Stimulated activated CD4-positive, alpha-beta T cell treated with anti-CD3 and anti-CD28 coated beads, Interleukin-12 subunit alpha, Interleukin-12 subunit beta, amount 100 ng/mL, for 24 hours (primary cell): Measurements from ENCODE around the gene FOXN3.

ENCODE experiments used
- DNase-seq, 2 experiments: peaks; one replicate each; pipeline ENCODE4 v3.0.0-alpha.2; 2020; ENCODE audit warnings: low read depth in 2 of 2

FOXN3 gene

GRCh38 chr14:89197623-89198022 is 219.4 kb downstream of the FOXN3 start:
- DNase-seq, result no peak

DNA sequence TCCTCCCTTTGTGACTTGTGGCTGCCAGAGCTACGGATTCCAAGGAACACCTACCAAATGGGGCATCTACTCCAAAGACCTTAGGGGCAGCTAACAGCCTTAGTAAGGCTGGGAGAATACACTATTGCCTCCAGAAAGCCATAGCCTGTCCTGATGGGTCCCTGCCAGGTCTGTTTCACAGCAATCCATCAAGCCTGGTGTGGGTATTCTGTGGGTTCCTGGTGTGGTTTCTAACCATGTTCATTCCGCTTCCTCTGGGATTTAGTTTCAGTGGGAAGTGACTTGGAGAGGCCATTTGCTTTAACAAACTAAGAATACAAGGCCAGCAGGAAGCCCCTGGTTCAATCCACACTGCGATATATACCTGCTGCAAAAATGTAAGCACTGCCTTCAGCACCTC is 220.5 kb downstream of the FOXN3 start:
- DNase-seq, result no peak

DNA sequence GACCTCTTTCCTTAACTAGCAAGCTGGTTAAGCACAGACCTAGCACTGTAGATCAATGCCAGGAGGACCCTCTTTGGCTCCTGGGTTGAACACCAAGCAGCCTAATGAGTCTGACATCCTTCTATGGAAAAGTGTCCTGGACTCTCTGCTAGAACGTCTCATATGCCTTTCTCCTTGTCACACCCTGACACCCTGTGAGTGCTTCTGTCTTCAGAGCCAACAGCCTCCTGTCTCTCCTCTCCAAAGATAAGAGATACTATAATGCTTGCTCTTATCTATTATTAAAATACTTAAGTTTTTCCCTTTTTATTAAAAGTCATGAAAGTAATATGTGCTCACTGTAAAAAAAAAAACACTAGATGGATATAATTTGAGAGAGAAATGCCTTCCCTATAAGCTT is 222.7 kb downstream of the FOXN3 start:
- DNase-seq, result no peak

- no peak for DNase-seq
Observed at GRCh38 chr14:89190765-89191513, 226.1 kb downstream of the FOXN3 start.

GRCh38 chr14:89188492-89188891 is 228.5 kb downstream of the FOXN3 start:
- DNase-seq, result no peak

DNA sequence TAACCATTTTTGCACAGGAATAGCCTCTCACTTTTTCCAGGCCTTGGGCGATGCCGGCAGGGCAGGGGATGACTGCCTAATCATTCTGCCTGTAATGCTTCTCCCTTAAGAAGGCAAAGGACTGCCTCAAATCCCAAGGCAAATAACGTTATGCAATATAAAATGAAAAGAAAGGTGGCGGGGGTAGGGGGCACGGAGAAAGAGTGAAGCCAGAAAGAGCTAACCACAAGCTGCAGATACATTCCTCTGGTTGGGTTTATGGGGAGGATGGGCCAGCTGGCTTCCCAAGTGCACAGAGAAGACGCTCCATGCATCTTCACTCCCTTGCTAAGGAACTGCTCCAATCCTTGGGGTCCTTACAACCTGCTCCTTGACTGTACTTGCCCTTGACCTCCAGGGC is 229.5 kb downstream of the FOXN3 start:
- no peak for DNase-seq

GRCh38 chr14:89186856-89187376 is 230.1 kb downstream of the FOXN3 start:
- no peak for DNase-seq

DNA sequence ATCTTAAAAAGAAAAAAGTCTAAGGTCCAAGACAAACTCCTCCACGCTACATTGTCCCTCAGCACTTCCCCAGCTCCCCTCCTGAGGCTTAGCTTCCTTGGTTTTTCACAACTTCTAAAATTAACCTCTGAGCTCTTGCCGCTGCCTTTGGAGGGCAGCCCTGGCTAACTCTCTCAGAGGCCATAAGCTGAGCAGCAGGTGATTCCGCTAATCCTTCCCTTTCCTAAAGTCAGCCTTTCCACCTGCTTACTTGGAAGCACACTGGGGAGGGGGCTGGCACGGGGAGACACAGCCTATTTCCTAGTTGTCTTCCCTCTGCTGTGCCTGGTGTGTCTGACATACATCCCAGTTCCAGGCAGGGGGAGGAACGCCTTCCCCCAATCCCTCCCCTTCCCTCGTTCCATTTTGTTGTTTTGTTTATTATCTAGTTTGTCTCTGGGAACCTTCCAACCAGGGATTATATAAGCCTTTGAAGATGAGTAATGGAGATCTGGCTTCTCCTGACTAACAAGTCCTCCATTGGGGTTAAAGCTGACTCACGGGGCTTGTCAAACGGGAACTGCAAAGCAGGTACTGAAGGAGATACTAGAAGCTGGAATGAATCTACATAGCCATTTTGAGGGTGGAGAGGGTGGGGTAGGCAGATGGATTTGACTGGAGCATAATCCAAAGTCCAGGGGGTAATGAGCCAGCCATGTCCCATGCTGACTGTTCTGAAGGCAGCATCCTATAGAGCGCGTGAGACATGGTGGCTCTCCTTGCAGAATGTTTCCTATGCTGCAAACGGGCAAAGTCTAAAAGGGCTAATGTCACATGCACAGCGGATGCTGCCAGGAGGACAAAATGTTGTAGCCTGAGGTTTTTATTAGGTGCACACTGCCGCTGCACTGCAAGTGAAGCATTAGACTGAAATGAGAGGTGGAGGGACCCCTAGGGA is 230.8 kb downstream of the FOXN3 start:
- DNase-seq, result no peak

DNA sequence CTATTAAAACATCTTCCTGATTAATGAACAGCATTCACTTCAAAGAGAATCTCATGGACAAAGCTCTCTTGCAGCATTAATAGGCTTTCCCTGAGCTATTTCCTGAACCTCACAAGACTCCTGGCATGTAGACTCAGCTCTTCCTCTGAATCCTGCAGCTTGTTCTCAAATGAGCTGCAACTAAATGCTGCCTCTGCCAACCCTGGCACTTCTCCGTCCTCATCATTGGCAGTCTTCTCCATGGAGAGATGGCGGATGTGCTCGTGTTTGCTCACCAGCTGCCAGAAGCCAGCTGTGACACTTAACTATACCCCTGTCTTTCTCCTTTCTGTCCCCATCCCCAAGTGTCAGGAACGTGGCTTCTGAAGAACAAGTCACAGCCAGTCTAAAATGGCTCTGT is 232.1 kb downstream of the FOXN3 start:
- DNase-seq, result no peak

- DNase-seq, result no peak
Observed at GRCh38 chr14:89182326-89182725, 234.7 kb downstream of the FOXN3 start.

DNA sequence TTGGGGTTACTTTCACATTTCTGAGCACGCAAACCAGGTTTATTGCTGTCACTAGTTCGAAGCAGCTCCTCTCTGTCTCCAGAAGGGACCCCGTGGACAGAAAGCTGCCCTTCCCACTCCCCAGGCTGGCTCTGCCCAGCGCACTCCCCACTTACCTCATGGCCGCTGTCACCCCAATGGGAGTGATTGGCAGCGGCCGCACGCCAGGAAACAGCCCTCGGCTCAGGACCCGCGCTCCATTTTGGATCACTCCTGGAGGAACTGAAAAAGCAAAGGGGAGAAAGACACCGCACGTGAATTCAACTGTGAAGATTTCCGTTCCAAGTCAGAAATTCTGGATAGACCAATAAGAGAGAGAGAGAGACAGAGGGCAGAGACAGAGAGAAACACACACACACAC is 236.5 kb downstream of the FOXN3 start:
- no peak for DNase-seq

GRCh38 chr14:89179891-89180404 is 237.1 kb downstream of the FOXN3 start:
- DNase-seq, result no peak

GRCh38 chr14:89178800-89179535 is 238.1 kb downstream of the FOXN3 start:
- no peak for DNase-seq

DNA sequence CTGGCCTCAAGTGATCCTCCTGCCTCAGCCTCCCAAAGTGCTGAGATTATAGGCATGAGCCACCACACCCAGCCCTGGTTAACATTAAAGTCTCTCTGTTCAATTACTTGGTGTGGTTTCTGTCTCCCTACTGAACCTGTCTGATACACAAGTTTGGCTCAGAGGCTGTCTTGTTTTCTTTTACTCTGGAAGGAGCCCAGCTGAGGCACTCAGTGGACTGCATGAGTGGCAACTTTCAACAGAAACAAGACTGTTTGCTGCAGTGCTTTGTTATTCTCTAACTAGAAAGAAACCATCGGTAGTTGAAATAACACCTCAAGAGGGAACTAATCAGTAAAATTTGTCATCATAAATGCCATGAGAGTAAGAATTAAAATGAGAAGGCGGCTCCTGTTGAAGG is 238.7 kb downstream of the FOXN3 start:
- no peak for DNase-seq

GRCh38 chr14:89175881-89176799 is 240.9 kb downstream of the FOXN3 start:
- DNase-seq, result no peak

DNA sequence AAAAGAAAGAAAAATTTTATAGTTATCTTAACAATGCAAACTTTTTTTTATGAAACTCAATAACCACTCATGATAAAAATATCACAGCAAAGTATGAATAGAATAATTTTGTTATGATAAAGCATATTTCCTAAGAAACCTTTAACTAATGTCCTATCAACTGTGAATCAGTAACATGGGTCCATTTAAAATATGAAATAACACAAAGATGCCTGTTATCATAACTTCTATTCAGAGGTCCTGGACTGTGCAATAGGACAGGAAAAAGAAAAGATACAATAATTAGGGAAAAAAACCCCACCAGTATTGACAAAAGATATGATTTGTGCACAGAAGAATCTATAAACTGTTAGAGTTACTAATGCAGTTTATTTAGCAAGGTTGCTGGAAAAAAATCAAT is 245.4 kb downstream of the FOXN3 start:
- no peak for DNase-seq

GRCh38 chr14:89171168-89171567 is 245.9 kb downstream of the FOXN3 start:
- DNase-seq, result no peak

DNA sequence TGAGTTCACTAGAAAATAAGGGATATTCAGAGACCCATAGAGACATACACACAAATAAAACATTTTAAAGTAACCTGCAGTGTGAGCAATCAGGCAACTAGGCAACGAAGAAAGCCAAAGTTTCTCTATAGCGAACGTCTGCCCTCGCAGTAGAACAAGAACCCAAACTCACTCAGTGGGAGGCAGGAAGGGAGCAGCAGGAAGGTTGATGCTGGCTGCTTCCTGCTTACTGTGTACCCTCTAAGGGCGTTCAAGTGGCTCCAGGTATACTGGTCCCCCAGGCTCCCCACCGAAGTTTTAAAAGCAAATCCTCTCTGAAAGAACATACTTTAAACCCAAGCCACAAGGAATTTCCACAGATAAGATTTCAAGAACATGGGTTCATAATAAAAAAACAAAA is 249.3 kb downstream of the FOXN3 start:
- DNase-seq, result no peak

DNA sequence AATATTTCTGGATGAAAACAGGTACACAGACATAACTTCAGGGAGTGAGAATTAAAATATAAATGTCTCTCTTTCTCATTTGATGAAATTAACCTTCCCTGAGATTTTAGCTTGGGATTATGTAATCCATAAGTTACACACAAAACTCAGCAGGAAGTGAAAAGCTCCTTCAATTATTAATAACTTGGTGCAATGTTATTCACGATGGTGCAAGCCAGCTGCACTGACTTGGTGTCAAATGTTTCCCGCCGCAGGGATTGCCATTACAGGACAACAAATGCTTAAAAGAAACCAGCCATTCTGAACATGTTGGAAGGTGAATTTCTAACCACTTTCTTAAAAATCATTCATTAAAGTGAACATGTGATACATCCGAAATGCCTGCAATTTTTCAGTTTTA is 250.4 kb downstream of the FOXN3 start:
- no peak for DNase-seq
